ELF-1 (cell line): ENCODE measurements around the gene SF3A2.

Source experiments
- DNase-seq: peaks from one replicate; pipeline ENCODE4 v3.0.0-alpha.2; 2016; ENCODE audit warnings: low read depth, low spot score

Gene SF3A2

DNA sequence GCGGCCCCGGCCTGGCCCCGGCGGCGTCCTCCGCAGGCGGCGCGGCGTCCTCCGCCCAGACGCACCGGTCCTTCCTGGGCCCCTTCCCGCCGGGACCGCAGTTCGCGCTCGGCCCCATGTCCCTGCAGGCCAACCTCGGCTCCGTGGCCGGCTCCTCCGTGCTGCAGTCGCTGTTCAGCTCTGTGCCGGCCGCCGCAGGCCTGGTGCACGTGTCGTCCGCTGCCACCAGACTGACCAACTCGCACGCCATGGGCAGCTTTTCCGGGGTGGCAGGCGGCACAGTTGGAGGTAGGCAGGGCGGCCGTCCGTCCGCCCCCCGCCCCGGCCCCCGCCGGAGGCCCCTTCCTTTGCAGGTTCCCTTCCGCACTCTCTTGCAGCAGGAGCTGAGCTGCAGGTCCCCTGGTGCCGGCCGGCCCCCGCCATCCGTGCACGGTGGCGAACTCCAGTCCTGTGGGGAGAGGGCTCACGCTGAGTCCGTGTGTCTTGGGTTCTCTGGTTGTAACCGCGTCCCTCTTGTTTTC is 9.7 kb upstream of the SF3A2 start:
- DNase-seq = peak; percentile 53

DNA sequence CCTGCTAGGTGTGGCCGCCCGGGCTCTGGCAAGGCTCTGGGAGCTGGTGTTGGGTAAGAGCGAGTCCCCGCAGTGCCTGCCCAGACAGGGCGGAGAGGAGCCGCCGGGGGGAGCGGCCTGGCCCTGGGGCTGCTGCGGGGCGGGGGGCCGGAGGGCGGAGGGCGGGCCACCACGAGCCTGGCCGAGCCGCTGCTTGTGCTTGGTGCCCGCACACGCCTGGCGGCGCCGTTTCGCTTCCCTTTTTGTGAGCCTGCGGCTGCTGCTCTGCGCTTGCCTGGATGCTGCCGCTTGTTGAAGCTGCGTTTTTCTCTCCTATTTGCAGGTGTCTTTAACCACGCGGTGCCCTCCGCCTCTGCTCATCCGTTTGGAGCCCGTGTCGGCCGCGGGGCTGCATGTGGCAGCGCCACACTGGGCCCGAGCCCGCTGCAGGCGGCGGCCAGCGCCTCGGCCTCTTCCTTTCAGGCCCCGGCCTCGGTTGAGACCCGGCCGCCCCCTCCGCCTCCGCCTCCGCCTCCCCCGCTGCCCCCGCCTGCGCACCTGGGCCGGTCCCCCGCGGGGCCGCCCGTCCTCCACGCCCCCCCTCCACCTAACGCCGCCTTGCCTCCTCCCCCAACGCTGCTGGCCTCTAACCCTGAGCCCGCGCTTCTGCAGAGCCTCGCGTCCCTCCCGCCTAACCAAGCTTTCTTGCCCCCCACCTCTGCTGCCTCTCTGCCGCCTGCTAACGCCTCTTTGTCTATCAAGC is 9.0 kb upstream of the SF3A2 start:
- DNase-seq = peak; percentile 80

DNA sequence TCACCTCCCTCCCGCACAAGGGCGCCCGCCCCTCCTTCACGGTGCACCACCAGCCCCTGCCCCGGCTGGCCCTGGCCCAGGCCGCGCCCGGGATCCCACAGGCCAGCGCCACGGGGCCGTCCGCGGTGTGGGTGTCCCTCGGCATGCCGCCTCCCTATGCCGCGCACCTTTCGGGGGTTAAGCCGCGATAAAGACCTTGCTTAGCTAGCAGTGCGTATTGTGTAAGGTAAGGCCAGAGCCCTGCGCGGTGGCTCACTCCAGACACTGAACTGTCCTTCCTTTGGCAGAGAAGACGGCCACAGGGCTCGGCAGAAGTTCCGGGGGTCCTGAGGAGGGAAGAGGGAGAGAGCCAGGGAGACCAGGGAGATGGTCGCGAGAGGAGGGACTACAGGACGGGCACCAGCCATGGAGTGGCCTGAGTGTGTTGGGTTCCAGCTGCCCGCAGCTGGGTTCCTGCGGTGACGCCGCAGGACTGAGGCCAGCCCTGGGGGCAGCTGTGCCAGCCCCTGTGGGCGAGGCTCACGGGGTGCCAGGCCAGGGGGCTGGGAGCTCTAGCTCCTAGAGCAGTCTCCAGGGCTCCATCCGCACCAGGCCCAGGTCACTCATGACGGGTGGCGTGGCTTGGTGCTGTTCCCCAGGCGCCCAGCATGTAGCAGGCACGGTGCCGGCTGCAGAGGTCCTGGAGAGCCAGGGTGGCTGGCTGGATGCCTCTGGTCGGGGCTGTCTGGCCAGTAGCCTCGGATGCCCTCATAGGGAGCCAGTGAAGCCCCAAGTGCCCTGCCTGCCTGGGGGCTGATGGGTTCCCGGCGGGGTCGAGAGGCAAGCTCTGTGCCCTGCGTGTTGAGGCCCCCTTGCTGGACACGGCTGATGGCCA is 8.2 kb upstream of the SF3A2 start:
- no peak for DNase-seq

DNA sequence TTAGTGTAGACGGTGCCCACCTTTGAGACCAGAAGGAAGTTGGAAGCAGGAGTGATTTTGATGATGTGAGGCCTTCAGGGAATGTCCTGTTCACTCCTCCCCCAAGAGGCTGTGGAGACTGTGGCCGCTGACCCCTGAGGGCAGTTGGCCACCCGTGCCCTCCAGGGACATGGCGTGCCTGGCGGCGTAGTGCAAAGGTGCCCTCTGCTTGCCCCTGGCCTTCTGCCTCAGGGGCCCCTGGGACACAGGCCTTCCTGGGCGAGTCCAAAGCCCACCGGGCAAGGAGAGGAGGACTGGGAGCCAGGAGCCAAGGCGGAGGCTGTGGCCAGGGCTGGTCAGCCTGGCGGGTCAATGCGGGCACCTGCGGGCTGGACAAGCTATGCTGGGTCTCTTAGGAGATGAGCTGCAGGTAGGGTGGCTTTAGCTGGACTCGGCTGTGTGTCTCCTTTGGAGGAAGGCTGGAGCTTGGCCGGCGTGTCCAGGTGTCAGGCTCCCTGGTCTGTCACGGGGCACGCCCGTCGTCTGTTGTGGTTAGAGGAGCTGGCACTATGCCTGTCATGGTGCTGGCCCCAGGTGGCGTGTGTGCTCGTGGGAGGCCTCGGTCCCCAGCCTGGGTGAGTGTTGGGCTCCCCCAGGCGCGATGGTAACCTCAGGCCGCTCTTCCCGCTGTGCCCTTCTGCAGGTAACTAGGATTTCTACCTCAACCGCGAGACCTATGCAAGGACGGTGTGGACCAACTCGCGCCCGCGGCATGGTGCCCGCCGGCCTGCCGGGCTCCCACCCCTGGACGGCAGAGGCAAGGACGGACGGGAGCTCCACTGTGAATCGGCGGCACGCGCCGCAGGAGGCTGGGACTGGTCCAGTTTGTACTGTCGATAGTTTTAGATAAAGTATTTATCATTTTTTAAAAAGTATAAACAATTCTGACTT is 7.3 kb upstream of the SF3A2 start:
- DNase-seq = no peak

DNA sequence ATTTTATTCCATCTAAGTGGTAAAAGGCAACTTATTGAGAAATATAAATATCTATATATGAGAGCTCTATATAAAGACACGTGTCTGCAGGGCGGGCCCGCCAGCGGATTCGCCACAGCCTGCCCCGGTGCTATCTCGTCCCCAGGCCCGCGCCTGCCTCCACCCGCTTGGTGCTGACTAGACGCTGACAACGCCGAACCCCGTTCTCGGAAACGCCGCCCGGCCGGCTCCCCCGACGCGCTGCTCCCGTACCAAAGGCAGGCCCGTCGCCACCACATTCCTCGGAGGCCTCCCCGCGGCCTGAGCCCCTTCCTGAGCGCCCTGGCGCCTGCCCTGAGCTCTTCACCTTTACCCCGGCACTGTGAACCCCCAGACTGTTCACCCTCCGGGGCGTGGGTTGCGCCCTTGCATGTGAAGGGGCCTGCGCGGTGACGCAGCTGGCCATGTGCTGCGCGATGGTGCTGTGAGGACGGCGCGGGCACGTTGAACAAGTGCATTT is 6.5 kb upstream of the SF3A2 start:
- no peak for DNase-seq

DNA sequence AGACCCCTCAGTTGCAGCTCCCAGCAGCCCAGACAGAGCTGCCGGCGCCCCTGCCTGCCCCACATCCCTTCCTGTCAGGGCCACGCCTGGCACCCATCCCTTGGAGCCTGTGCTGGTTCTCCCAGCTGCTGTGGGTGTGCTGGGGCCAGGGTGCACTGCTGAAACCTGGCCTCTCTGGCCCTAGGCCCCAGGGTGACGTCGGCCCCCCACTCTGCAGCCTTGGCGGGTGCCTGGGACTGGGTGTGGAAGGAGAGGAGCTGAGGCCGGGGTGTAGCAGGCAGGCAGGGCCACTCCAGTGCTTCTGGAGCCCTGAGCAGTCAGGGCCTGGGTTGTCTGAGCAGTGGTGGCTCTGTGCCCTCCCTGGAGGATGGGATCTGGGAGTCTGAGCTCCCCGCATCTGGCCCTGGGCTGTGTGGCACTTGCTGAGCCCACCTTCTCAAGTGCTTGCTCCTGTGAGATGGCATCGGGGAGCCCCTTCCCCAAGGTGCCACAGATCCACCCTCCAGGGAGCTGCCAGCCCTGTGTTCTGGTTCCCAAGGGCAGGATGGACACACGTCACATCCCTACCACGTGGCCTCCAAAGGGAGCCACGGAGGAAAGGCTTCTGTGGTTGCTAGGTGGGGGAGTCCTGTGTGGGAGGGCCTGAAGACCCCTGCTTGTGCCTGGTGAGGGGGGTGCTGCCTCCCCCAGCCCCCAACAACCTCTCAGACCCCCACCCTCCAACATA is 5.7 kb upstream of the SF3A2 start:
- DNase-seq = no peak

DNA sequence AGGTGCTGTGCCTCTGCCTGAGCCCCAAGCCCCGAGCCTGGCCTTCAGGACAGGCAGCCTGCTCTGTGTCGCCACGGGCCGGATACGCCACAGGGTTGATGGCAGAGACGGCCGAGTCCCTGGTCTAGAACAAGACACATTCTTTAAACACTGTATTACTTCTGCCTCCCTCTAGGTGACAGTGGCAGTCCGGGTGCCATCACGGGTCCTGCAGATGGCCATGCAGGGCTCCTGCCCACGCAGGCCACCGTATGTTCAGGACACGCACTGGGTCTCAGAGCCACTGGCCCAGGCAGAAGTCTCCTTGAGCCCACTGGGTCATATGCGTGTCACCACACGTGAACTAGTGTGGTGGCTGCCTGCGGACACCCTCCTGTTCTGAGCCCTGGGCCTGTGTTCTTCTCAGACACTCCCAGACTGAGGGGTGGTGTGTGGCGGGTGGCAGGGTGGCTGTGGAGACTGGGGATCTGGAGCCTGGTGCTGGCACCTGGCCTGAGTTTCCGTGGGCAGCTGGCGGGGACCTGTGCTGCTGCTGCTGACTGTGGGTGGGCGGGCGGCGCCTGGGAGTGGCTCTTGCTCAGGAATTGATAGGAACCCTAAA is 4.9 kb upstream of the SF3A2 start:
- no peak for DNase-seq

DNA sequence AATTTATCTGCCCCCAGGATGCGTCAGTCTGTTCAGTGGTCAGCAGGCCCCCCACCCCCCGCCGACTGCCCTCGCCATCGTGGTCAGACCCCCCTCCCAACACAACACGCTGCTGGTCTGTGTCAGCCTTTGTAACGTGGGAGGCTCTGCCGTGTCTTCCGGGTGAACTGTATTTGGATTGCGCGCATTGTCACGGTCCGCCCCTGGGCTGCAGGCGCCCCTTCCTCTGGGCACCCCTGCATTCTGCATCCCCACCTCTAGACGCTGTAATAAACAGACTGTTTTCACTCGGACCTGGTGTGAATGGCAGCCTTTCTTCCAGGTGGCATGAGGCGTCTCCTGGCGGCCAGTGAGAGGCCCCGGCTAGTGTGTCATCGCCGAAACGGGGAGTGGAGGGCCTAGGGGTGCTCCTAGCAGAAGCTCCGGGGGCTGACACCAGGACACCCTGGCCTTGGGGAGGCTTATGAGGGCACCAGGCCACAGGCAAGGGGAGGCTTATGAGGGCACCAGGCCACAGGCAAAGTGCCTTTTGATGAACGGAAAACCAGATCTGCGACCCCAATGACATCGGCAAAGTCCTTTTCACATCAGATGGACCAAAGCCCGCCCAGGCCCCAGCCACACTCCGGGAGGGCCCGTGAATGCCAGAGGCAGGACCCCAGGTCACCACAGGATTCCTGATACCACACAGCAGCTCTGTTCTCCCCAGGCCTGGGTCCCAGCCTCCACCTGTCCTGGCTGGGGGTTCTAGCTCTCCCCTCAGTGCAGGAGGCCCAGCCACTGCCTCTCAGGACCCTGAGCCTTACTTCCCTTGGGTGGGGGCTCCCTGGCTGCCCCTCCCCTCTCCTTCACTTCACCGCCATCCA is 4.1 kb upstream of the SF3A2 start:
- no peak for DNase-seq

DNA sequence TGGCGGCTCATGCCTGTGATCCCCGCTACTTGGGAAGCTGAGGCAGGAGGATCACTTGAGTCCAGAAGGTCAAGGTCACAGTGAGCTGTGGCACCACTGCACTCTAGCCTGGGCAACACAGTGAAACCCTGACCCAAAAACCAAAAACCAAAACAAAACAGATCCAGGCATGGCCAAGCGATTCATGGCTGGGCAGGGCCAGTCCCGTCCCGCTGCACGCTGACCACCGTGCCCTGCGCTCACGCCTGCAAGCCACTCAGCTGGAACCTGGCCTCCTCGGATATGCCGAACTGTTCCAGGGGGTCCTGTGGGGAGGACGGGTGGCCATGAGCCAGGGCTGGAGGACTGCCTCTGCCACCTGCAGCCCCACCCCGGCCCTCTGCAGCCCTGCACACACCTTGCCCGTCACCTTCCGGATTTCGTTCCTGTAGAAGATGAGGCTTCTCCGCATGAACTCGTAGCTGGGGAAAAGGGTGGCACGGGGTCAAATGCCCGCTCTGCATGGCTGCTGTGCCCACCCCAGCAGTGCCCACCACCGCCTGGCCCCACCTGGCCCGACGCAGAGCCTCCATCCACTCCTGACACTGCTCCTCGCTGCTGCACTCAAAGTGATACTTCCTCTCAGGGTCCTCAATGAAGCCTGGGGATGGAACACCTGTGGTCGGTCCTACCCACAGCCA is 2.9 kb upstream of the SF3A2 start:
- DNase-seq = no peak

DNA sequence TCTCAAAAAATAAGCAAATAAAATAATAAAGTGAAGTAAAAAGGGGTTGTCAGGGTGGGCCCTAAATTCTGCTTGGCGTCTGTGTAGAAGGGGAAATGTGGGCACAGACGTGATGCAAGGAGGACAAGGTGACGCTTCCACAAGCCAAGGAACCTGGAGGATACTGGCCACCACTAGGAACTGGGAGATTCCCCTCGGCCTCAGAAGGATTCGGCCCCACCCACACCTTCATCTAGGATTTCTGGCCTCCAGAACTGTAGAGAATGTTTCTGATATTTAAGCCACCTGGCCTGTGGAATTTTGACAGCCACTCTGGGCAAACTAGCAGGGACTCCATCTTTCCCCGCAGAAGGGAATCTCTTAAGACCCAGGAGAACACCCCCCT is 1.6 kb upstream of the SF3A2 start:
- no peak for DNase-seq

DNA sequence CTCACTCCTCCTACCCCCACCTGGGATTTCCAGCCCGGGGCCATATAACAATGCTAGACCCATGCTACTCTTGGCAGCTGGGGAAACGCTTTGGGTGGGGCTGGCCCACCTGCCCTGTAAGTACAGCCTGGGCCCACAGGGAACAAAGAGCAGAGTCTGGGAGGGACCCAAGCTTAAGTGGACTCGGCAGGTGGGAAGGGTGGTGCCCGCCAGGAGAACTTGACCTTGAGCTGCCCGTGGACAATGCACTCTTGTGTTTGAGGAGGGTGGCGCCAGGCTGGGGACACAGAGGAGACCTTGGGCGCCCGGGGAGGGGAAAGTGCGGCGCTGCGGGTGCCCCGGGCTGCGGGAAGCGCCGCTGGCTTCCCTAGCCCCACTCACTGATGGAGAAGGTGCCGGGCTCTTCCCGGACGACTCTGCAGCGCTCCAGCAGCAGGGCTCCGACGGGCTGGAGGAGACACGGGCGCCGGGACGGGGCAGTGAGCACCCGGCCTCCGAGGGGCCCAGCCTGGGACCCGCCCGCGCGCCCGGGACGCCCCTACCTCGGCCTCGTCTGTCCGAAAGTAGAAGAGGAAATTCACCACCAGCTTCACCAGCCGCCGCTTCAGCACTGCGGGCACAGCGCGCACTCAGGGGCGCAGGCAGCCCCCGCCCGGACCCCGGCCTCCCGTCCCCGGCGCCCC is 1.1 kb upstream of the SF3A2 start:
- peak; percentile 44 for DNase-seq

DNA sequence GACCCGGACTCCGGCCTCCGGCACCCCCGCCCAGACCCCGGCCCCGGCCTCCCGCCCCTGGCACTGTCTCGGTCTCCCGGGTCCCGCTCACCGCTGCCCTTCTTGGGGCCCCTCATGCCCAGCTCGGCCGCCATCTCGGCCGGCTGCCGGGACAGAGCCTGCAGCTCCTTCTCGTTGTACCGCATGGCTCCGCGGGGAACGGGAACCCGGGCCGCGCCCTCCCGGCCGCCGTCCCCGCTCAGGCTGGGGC is 635 bp upstream of the SF3A2 start:
- no peak for DNase-seq

DNA sequence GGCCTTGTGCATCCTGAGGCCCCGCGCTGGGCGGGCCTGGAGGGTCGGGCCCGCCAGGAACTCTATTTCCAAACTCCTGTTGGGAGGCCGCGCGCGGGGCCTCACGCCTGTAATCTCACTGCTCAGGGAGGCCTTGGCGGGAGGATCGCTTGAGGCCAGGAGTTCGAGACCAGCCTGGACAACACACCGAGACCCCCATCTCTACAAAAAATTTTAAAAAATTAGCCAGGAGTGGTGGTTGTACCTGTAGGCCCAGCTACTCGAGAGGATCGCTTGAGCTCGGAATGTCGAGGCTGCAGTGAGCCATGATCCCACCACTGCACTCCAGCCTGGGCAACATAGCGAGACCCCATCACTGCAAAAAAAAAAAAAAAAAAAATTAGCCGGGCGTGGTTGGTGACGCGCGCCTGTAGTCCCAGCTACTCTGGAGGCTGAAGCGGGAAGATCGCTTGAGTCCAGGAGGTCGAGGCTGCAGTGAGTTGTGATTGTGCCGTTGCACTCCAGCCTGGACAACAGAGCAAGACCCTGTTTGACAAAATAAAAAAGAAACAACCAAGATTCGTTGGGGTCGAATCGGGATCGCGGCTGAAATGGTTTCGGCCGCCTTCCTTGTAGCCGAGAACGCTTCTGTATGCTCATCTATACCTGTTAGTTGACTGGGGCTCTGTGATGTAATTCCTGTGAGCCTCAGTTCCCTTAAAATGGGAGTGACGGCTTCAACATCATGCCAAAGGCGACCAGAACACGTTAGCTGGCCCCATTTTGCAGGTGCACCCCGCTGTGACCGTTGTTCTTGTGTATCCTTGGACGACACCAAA is 636 bp downstream of the SF3A2 start:
- DNase-seq = peak; percentile 42

DNA sequence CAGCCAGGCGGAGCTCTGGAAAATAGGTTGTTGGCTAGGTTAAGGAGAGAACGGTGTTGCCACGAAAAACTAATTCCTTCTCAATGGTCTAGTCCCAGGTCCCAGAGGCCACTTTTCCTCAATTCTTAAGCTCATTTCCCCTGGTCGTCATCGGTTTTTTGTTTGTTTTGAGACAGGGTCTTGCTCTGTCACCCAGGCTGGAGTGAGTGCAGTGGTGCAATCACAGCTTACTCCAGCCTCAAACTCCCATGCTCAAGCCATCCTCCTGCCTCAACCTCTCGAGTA is 1.2 kb downstream of the SF3A2 start:
- no peak for DNase-seq

DNA sequence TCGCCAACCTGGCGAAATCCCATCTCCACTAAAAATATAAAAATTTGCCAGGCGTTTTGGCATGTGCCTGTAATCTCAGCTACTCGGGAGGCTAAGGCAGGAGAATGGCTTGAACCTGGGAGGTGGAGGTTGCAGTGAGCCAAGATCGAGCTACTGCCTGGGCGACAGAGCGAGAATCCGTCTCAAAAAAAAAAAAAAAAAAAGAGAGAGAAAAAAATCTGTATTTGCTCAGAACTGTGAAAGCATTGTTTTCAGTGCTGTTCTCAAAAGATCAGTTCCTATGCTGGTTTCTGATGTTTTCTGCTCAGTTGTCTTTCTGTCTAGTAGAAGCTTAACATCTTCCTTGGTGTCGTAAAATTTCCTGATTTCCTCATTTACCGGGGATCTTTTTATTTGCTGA is 2.5 kb downstream of the SF3A2 start:
- no peak for DNase-seq

DNA sequence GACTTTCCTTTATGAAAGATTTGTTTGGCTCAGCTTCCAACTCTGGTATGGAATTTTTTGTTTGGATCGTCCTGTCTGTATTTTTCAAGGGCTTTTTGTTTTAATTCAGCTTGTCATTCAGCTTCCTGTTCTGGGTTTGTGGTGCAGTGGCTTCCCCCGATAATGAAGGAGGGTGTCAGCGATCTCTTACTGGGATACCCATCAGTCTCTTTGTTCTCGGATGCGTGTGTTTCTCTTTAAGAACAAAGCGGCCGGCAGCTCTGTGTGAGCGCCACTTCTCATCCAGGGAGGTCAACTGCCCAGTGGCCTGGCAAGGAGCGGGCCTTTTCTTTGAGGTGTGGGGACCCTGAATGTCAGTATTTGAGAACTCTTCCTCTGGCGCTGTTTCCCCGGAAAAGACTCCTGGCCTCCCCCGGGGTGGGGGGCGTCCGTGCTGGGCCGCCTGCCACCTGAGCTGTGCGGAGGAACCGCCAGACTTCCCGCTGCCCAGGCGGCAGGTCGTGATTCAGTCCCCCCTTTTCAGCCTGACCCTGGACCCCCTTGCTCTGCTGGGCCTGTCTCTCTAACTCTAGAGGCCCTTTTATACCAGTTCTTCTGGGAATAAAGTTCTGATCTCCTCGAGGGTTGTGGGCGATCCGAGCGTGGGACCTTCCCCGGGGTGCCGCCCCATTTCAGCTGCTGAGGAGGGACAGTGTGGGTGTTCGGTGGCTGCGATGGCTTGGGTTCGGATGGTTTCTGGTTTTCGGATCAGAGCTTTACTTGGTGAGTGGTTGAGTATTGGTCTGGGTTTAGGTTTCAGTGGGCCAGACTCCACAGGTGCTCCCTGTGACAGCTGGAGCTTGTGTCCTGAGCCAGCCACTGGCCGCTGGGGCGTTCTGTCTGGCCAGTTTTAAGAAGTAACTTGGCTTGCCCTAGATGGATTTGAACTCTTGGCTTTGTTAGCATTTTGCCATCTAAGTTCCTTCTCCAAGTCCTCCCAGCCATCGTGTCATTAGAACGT is 3.4 kb downstream of the SF3A2 start:
- peak; percentile 54 for DNase-seq
